ENCODE measurements around the gene DNMT1.

DNMT1 gene

DNA sequence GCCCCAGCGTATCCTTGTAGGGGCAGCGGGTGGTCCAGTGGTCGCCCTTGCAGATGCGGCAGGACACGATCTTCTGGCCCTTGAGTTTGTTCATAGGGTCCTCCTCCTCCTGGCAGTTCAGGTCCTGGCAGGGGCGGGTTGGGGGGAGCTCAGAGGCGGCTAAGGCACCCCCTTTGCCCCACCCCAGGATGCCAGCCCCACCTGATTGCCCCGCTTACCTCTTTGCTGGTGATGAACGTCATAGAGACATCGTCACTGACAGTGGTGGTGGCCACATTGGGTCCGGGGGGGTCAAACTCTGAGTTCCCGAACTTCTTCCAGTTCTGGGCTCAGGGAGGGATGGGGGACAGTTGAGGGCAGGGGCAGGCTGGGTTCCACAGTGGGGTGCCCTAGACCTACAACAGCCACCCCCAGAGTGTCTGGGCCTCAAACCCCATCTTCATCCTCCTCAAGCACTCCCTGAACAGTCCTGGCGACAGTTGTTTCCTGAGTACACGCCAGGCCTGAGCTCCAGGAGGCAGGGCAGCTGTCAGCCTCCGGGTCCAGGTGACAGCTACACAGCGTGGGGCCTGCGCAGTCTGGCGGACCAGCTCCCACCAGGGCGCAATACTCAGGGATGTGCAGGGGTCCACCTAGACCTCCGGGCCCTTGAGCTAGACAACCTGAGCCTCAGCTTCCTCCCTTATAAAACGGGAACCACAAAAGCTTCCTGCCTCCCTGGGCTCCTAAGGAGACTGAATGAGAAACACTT lies 77.7 kb downstream of the DNMT1 start:
- Mint-ChIP-seq H3K27me3 (no peaks in the 10 kb centered on the region), H3K27ac (peak overlapping the region; percentile 92), H3K36me3 (peaks cover 7% of the 10 kb centered on the region), H3K4me3 (peak overlapping the region; percentile 19), H3K4me1 (peaks cover 32% of the 10 kb centered on the region), H3K9me3 (no peaks in the 10 kb centered on the region)

GRCh38 chr19:10116085-10116865 lies 78.5 kb downstream of the DNMT1 start:
- Mint-ChIP-seq H3K9me3 (no peaks in the 10 kb centered on the region), H3K27me3 (no peaks in the 10 kb centered on the region), H3K27ac (peak overlapping the region; percentile 92), H3K4me3 (peak overlapping the region; percentile 49), H3K4me1 (peaks cover 38% of the 10 kb centered on the region), H3K36me3 (peaks cover 7% of the 10 kb centered on the region)

GRCh38 chr19:10115392-10116084 lies 79.2 kb downstream of the DNMT1 start:
- H3K36me3 Mint-ChIP-seq = peaks cover 9% of the 10 kb centered on the region
- no peaks in the 10 kb centered on the region for H3K9me3 Mint-ChIP-seq
- H3K27ac Mint-ChIP-seq = peak overlapping the region; percentile 92
- peaks cover 42% of the 10 kb centered on the region for H3K4me1 Mint-ChIP-seq
- H3K27me3 Mint-ChIP-seq = no peaks in the 10 kb centered on the region
- peak overlapping the region; percentile 19 for H3K4me3 Mint-ChIP-seq

- Mint-ChIP-seq H3K27me3 (no peaks in the 10 kb centered on the region), H3K9me3 (no peaks in the 10 kb centered on the region), H3K4me3 (peak overlapping the region; percentile 36), H3K36me3 (peaks cover 10% of the 10 kb centered on the region), H3K4me1 (peaks cover 42% of the 10 kb centered on the region), H3K27ac (peak overlapping the region; percentile 62)
These were observed 79.9 kb downstream of the DNMT1 start for GRCh38 chr19:10114651-10115391.

- Mint-ChIP-seq H3K36me3 (peaks cover 10% of the 10 kb centered on the region), H3K4me3 (peak overlapping the region; percentile 26), H3K27ac (peak overlapping the region; percentile 62), H3K4me1 (peaks cover 45% of the 10 kb centered on the region), H3K9me3 (no peaks in the 10 kb centered on the region), H3K27me3 (no peaks in the 10 kb centered on the region)
These were observed 80.6 kb downstream of the DNMT1 start for GRCh38 chr19:10113964-10114650.

DNA sequence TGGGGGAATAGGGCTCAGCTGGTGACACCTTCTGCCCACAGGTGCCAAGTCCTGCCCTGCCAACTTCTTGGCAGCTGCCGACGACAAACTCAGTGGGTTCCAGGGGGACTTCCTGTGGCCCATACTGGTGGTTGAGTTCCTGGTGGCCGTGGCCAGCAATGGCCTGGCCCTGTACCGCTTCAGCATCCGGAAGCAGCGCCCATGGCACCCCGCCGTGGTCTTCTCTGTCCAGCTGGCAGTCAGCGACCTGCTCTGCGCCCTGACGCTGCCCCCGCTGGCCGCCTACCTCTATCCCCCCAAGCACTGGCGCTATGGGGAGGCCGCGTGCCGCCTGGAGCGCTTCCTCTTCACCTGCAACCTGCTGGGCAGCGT lies 81.2 kb downstream of the DNMT1 start:
- Mint-ChIP-seq H3K9me3 (no peaks in the 10 kb centered on the region), H3K4me3 (peak overlapping the region; percentile 11), H3K4me1 (peaks cover 45% of the 10 kb centered on the region), H3K36me3 (peaks cover 10% of the 10 kb centered on the region), H3K27ac (peak overlapping the region; percentile 30), H3K27me3 (no peaks in the 10 kb centered on the region)

GRCh38 chr19:10112895-10113591 lies 81.7 kb downstream of the DNMT1 start:
- Mint-ChIP-seq H3K4me3 (peak overlapping the region; percentile 66), H3K27ac (peak overlapping the region; percentile 94)

GRCh38 chr19:10112037-10112761 lies 82.6 kb downstream of the DNMT1 start:
- no peaks in the 10 kb centered on the region for H3K9me3 Mint-ChIP-seq
- H3K36me3 Mint-ChIP-seq = peaks cover 12% of the 10 kb centered on the region
- peak overlapping the region; percentile 93 for H3K27ac Mint-ChIP-seq
- H3K27me3 Mint-ChIP-seq = no peaks in the 10 kb centered on the region
- peaks cover 50% of the 10 kb centered on the region for H3K4me1 Mint-ChIP-seq
- peak overlapping the region; percentile 66 for H3K4me3 Mint-ChIP-seq

More at GRCh38 chr19:10112895-10113591, 81.7 kb downstream of the DNMT1 start:
- Mint-ChIP-seq H3K36me3 (peaks cover 10% of the 10 kb centered on the region), H3K9me3 (no peaks in the 10 kb centered on the region), H3K4me1 (peaks cover 47% of the 10 kb centered on the region), H3K27me3 (no peaks in the 10 kb centered on the region)

DNA sequence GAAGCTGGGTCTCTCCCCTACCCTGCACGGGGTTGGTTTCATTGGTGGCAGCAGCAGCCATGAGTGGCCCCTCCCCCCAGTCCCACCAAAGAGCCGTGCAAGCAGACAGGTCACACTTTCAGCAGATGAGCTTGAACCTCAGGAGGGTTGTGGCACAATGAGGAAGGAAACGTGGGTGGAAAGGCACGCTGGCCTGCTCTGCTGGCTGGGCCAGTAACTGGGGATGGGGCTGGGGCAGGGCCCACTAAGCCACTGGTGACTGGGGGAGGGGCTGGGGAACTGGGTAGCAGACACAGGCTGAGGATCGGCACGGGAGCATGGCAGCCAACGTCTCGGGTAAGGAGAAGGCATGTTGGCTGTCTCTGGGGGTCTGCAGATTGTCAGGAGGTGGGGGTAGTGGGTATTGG lies 83.3 kb downstream of the DNMT1 start, which contains the start of gene P2RY11:
P2RY11 (plus strand) TSS at position 289 of the 407 bp plus-strand sequence; CDS start at position 318, 29 bp downstream.
- peaks cover 17% of the 10 kb centered on the region for H3K36me3 Mint-ChIP-seq
- H3K27ac Mint-ChIP-seq = peak within 1 kb of the TSS; percentile 93
- no peaks in the 10 kb centered on the region for H3K27me3 Mint-ChIP-seq
- peak within 1 kb of the TSS; percentile 66 for H3K4me3 Mint-ChIP-seq
- H3K9me3 Mint-ChIP-seq = no peaks in the 10 kb centered on the region
- peaks cover 51% of the 10 kb centered on the region for H3K4me1 Mint-ChIP-seq

GRCh38 chr19:10110972-10111317 lies 83.8 kb downstream of the DNMT1 start:
- Mint-ChIP-seq H3K4me1 (peaks cover 46% of the 10 kb centered on the region), H3K27ac (peak overlapping the region; percentile 35), H3K36me3 (peaks cover 13% of the 10 kb centered on the region), H3K4me3 (peak overlapping the region; percentile 42), H3K27me3 (no peaks in the 10 kb centered on the region), H3K9me3 (no peaks in the 10 kb centered on the region)

GRCh38 chr19:10110076-10110971 lies 84.4 kb downstream of the DNMT1 start:
- peak overlapping the region; percentile 35 for H3K27ac Mint-ChIP-seq
- H3K4me3 Mint-ChIP-seq = peak overlapping the region; percentile 42
- no peaks in the 10 kb centered on the region for H3K9me3 Mint-ChIP-seq
- peaks cover 12% of the 10 kb centered on the region for H3K36me3 Mint-ChIP-seq
- H3K4me1 Mint-ChIP-seq = peaks cover 47% of the 10 kb centered on the region
- no peaks in the 10 kb centered on the region for H3K27me3 Mint-ChIP-seq

- Mint-ChIP-seq H3K4me3 (peak overlapping the region; percentile 47), H3K4me1 (peaks cover 53% of the 10 kb centered on the region), H3K36me3 (peaks cover 12% of the 10 kb centered on the region), H3K9me3 (no peaks in the 10 kb centered on the region), H3K27me3 (no peaks in the 10 kb centered on the region), H3K27ac (peak overlapping the region; percentile 17)
These were observed 85.2 kb downstream of the DNMT1 start for GRCh38 chr19:10109528-10109927.

DNA sequence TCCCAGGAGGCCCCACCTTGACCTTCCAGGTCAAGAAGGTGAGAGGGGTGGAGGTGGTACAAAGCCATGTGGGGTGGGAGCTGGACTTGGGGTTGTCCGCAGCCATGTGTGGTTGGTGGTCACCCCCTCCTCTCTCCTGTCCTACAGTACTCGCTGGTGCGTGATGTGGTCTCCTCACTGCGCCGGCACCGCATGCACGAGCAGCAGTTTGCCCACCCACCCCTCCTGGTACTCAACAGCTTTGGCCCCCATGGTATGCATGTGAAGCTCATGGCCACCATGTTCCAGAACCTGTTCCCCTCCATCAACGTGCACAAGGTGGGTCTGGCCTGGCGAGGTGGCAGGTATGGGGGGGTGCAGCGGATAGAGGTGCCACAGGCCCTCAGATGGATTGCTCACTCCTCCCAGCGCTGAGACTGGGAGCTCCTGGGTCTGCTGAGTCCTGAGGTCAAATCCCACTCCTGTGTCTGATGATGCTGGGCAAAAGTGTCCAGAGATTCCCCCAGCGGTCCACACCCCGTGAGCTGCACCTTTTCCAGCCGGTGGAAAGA lies 86.9 kb downstream of the DNMT1 start:
- Mint-ChIP-seq H3K27ac (peak overlapping the region; percentile 51), H3K4me1 (peaks cover 58% of the 10 kb centered on the region), H3K4me3 (peak overlapping the region; percentile 79), H3K27me3 (no peaks in the 10 kb centered on the region), H3K36me3 (peaks cover 12% of the 10 kb centered on the region), H3K9me3 (no peaks in the 10 kb centered on the region)

All from activated naive CD4-positive, alpha-beta T cell treated with anti-CD3 and anti-CD28 coated beads, Interleukin-2, amount 50 U/mL, for 24 hours (primary cell).